Stimulated activated effector memory CD8-positive, alpha-beta T cell treated with anti-CD3 and anti-CD28 coated beads, Interleukin-12 subunit alpha, Interleukin-12 subunit beta, amount 100 ng/mL, for 72 hours (primary cell): ENCODE results near the gene PPM1D.
"Not testable (repeated sequence)": the region's sequence is repeated elsewhere in the genome, so short reads cannot be mapped to it uniquely, and the experiment has no call there.

ENCODE experiments used
- ATAC-seq: fragments of 150-1000 bp; cut with Tn5 transposase; 2 replicates; pipeline ENCODE4 v1.10.0; 2021
- DNase-seq, 2 donors: peaks; one replicate each; pipeline ENCODE4 v3.0.0; 2021 to 2022; ENCODE audit warnings: low spot score in 2 of 2
- H3K27ac Mint-ChIP-seq: one replicate; pipeline ENCODE4 v1.8.0; 2022; ENCODE audit warnings: mild to moderate bottlenecking, mixed read lengths
- H3K36me3 Mint-ChIP-seq: one replicate; pipeline ENCODE4 v1.8.0; 2022; ENCODE audit warnings: mild to moderate bottlenecking, mixed read lengths
- H3K4me1 Mint-ChIP-seq: one replicate; pipeline ENCODE4 v1.8.0; 2022; ENCODE audit warnings: mixed read lengths
- H3K4me3 Mint-ChIP-seq: one replicate; pipeline ENCODE4 v1.8.0; 2022; ENCODE audit warnings: mild to moderate bottlenecking, mixed read lengths
- H3K9me3 Mint-ChIP-seq: one replicate; pipeline ENCODE4 v1.8.0; 2022; ENCODE audit warnings: mixed read lengths

The PPM1D gene

GRCh38 chr17:60659156-60659555, 59.2 kb downstream of the PPM1D start:
- ATAC-seq, result no peak
- no peaks in the 10 kb centered on the region for H3K4me1 Mint-ChIP-seq
- H3K27ac Mint-ChIP-seq, result no peak overlapping the region
- DNase-seq, result no peak
- no peaks in the 10 kb centered on the region for H3K9me3 Mint-ChIP-seq
- peaks cover 60% of the 10 kb centered on the region for H3K36me3 Mint-ChIP-seq
- no peak overlapping the region for H3K4me3 Mint-ChIP-seq

DNA sequence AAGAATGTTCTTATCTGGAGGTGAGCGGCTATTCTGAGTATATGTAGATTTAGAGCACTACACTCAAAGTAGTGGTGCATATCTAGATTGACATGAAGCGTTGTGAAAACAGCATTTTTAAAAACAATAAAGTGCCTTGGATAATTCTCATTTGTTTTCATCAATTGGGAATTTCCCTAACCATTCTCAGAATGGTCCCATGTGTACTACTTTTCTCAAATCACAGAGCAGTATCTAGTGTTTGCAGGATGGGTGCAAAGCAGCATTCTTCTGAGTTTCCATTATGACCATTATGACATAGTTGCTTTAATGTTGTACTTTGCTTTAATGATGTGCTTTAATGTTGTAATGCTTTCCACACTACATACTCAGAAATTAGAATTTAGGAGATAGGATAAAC, 61.5 kb downstream of the PPM1D start:
- H3K4me3 Mint-ChIP-seq, result no peak overlapping the region
- DNase-seq (no peak), ATAC-seq (no peak)
- H3K27ac Mint-ChIP-seq, result no peak overlapping the region
- no peaks in the 10 kb centered on the region for H3K4me1 Mint-ChIP-seq
- peaks cover 64% of the 10 kb centered on the region for H3K36me3 Mint-ChIP-seq
- no peaks in the 10 kb centered on the region for H3K9me3 Mint-ChIP-seq

DNA sequence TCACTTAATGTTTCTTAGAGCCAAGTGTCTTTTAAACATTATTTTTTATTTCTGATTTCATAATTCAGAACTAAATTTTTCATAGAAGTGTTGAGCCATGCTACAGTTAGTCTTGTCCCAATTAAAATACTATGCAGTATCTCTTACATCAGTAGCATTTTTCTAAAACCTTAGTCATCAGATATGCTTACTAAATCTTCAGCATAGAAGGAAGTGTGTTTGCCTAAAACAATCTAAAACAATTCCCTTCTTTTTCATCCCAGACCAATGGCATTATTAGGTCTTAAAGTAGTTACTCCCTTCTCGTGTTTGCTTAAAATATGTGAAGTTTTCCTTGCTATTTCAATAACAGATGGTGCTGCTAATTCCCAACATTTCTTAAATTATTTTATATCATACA, 64.0 kb downstream of the PPM1D start:
- DNase-seq (no peak), ATAC-seq (no peak)
- H3K9me3 Mint-ChIP-seq, result no peaks in the 10 kb centered on the region
- no peak overlapping the region for H3K27ac Mint-ChIP-seq
- H3K4me3 Mint-ChIP-seq, result no peak overlapping the region
- peaks cover 40% of the 10 kb centered on the region for H3K36me3 Mint-ChIP-seq
- no peaks in the 10 kb centered on the region for H3K4me1 Mint-ChIP-seq

GRCh38 chr17:60665602-60666001, 65.6 kb downstream of the PPM1D start:
- DNase-seq (no peak), ATAC-seq (no peak)
- no peak overlapping the region for H3K4me3 Mint-ChIP-seq
- peaks cover 35% of the 10 kb centered on the region for H3K36me3 Mint-ChIP-seq
- H3K9me3 Mint-ChIP-seq, result no peaks in the 10 kb centered on the region
- no peak overlapping the region for H3K27ac Mint-ChIP-seq
- no peaks in the 10 kb centered on the region for H3K4me1 Mint-ChIP-seq

DNA sequence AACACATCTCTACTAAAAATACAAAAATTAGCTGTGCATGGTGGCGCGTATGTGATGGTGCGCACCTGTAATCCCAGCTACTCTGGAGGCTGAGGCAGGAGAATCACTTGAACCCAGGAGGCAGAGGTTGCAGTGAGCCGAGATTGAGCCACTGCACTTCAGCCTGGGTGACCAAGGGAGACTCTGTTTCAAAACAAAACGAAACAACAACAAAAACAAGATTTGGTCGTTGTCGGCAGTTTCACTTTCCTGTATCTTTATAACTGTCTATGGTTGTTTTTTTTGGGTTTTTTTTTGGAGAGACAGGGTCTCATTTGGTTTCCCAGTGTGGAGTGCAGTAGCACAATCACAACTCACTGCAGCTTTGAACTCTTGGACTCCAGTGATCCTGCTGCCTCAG, 68.7 kb downstream of the PPM1D start:
- ATAC-seq, H3K4me3 Mint-ChIP-seq, DNase-seq, H3K9me3 Mint-ChIP-seq, H3K4me1 Mint-ChIP-seq, H3K27ac Mint-ChIP-seq: not testable (repeated sequence)
- H3K36me3 Mint-ChIP-seq, result peaks cover 19% of the 10 kb centered on the region

DNA sequence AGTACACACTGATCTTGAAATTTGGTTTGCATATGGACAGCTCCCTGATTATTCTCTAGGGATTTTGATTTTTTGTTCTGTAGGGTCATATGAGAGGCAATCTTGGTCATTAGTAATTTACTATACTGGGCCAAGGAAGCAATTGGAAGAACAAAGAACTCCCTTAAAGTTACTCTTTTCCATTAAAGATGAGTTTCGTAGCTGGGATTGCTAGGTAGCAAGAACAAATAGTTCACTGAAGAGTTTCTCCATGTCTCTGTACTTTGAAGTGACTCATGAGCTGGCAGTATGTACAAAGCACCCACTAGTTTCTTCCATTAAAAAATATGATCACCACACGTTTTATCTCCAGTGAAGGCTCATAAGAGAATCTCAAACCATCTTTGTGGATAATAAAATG, 71.5 kb downstream of the PPM1D start:
- peaks cover 1% of the 10 kb centered on the region for H3K4me1 Mint-ChIP-seq
- no peak for DNase-seq
- no peaks in the 10 kb centered on the region for H3K36me3 Mint-ChIP-seq
- ATAC-seq, result no peak
- H3K9me3 Mint-ChIP-seq, result peaks cover 2% of the 10 kb centered on the region
- no peak overlapping the region for H3K4me3 Mint-ChIP-seq
- no peak overlapping the region for H3K27ac Mint-ChIP-seq

DNA sequence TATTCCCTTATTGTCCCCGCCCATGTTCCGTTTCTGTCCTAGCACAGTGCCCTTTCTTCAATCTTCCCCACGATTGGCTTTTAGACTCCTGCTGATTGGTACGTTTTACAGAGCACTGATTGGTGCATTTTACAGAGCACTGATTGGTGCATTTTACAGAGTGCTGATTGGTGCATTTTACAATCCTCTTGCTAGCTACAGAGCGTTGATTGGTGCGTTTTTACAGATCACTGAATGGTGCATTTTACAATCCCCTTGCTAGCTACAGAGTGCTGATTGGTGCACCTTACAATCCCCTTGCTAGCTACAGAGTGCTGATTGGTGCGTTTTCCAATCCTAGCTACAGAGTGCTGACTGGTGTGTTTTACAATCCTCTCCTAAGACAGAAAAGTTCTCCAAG, 74.6 kb downstream of the PPM1D start:
- not testable (repeated sequence) for H3K9me3 Mint-ChIP-seq, DNase-seq, ATAC-seq, H3K27ac Mint-ChIP-seq, H3K4me3 Mint-ChIP-seq, H3K36me3 Mint-ChIP-seq
- peaks cover 25% of the 10 kb centered on the region for H3K4me1 Mint-ChIP-seq

DNA sequence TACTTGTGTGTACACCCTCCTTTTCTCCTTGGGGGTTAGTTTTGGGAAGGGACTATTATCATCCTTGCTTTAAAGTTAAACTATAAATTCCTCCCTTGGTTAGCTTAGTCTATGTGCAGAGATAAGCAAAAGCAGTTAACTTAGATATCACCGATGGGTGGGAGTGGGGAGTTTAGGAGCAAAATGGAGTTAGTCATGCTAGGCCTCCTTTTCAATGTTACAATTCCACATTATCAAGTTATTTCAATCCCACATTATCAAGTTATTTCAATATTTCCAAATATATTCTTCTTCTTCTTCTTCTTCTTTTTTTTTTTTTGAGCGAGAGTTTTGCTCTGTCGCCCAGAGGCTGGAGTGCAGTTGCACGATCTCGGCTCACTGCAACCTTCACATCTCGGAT, 76.0 kb downstream of the PPM1D start:
- Mint-ChIP-seq H3K4me1 (peaks cover 25% of the 10 kb centered on the region), H3K9me3 (peaks cover 2% of the 10 kb centered on the region), H3K36me3 (peaks cover 9% of the 10 kb centered on the region), H3K4me3 (no peak overlapping the region), H3K27ac (no peak overlapping the region)
- DNase-seq, result no peak
- no peak for ATAC-seq

GRCh38 chr17:60676758-60677307, 76.8 kb downstream of the PPM1D start:
- Mint-ChIP-seq H3K36me3 (peaks cover 9% of the 10 kb centered on the region), H3K4me3 (peak overlapping the region; percentile 94), H3K9me3 (peaks cover 2% of the 10 kb centered on the region), H3K27ac (peak overlapping the region; percentile 95), H3K4me1 (peaks cover 25% of the 10 kb centered on the region)
- ATAC-seq (no peak), DNase-seq (no peak)

GRCh38 chr17:60677308-60678117, 77.5 kb downstream of the PPM1D start, which contains the start of gene BCAS3:
BCAS3 (plus strand) TSS chr17:60677851.
- ATAC-seq, result peak; percentile 96
- Mint-ChIP-seq H3K27ac (peak within 1 kb of the TSS; percentile 95), H3K9me3 (peaks cover 2% of the 10 kb centered on the region), H3K36me3 (peaks cover 9% of the 10 kb centered on the region), H3K4me3 (peak within 1 kb of the TSS; percentile 94), H3K4me1 (peaks cover 25% of the 10 kb centered on the region)
- DNase-seq, result peak; percentile 83 to 96

GRCh38 chr17:60678118-60678444, 78.1 kb downstream of the PPM1D start:
- Mint-ChIP-seq H3K27ac (peak overlapping the region; percentile 95), H3K4me1 (peaks cover 25% of the 10 kb centered on the region), H3K9me3 (peaks cover 2% of the 10 kb centered on the region), H3K4me3 (peak overlapping the region; percentile 94), H3K36me3 (peaks cover 10% of the 10 kb centered on the region)
- DNase-seq, result no peak
- ATAC-seq, result no peak

- Mint-ChIP-seq H3K4me3 (peak overlapping the region; percentile 94), H3K4me1 (peaks cover 25% of the 10 kb centered on the region), H3K36me3 (peaks cover 22% of the 10 kb centered on the region), H3K27ac (no peak overlapping the region), H3K9me3 (peaks cover 2% of the 10 kb centered on the region)
- no peak for DNase-seq
- ATAC-seq, result no peak
Measured at GRCh38 chr17:60679287-60679686, 79.3 kb downstream of the PPM1D start.

GRCh38 chr17:60680754-60681153, 80.8 kb downstream of the PPM1D start:
- Mint-ChIP-seq H3K9me3 (no peaks in the 10 kb centered on the region), H3K4me3 (no peak overlapping the region), H3K4me1 (peaks cover 25% of the 10 kb centered on the region), H3K36me3 (peaks cover 34% of the 10 kb centered on the region), H3K27ac (no peak overlapping the region)
- no peak for ATAC-seq
- no peak for DNase-seq

GRCh38 chr17:60685437-60685836, 85.4 kb downstream of the PPM1D start:
- H3K9me3 Mint-ChIP-seq, result no peaks in the 10 kb centered on the region
- DNase-seq (no peak), ATAC-seq (no peak)
- H3K4me1 Mint-ChIP-seq, result no peaks in the 10 kb centered on the region
- H3K4me3 Mint-ChIP-seq, result no peak overlapping the region
- peaks cover 56% of the 10 kb centered on the region for H3K36me3 Mint-ChIP-seq
- no peak overlapping the region for H3K27ac Mint-ChIP-seq

DNA sequence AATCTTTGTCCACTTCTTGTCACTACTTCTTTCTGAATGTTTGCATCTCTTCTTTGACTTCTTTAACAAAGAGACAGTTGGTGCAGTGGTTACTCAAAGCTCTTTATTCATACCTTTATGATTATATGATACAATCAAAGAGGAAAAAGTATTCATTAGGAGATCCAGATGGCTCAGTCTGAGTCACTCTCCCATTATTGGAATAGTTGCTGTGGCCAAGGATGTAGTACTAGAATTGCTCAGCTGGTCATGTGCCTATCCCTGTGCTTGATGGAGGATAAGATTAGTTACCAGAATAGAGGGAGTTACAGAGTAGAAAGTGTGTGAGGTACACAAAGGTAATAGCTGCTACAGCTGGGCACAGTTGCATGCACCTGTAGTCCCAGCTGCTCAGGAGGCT, 96.0 kb downstream of the PPM1D start:
- ATAC-seq (no peak), DNase-seq (no peak)
- H3K27ac Mint-ChIP-seq, result no peak overlapping the region
- H3K36me3 Mint-ChIP-seq, result peaks cover 57% of the 10 kb centered on the region
- peaks cover 6% of the 10 kb centered on the region for H3K4me1 Mint-ChIP-seq
- no peak overlapping the region for H3K4me3 Mint-ChIP-seq
- H3K9me3 Mint-ChIP-seq, result no peaks in the 10 kb centered on the region

- no peak overlapping the region for H3K4me3 Mint-ChIP-seq
- no peak for DNase-seq
- H3K9me3 Mint-ChIP-seq, result no peaks in the 10 kb centered on the region
- H3K27ac Mint-ChIP-seq, result no peak overlapping the region
- no peak for ATAC-seq
- no peaks in the 10 kb centered on the region for H3K4me1 Mint-ChIP-seq
- peaks cover 35% of the 10 kb centered on the region for H3K36me3 Mint-ChIP-seq
Measured at GRCh38 chr17:60699090-60699489, 99.1 kb downstream of the PPM1D start.
